HG02870 (cell line): ENCODE data around the gene ARHGAP15.

Source experiments
- ATAC-seq: cut with Tn5 transposase; IDR thresholded peaks from one replicate; pipeline ENCODE4 v1.9.1; 2021; ENCODE audit warnings: mild to moderate bottlenecking, moderate library complexity; ENCODE audit not compliant: unreplicated experiment

The ARHGAP15 gene

DNA sequence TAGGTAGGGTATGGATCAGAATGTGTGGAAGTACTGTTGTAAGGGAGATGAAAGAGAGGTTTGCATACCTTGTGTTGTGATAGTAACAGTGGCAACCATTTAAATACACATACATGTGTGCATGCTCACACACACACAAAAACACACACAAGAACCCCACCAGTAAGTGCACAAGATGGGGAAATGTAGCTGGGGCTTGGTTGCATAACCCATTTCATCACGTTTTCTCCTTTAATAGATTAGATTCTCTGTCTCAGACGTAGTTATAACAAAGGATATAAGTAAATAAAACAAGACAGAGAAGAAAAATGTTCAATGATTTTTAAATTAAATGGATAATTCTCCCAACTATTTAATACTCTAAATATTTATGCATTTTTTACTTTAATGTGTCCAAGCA is 13.4 kb downstream of the ARHGAP15 start:
- no peak for ATAC-seq

DNA sequence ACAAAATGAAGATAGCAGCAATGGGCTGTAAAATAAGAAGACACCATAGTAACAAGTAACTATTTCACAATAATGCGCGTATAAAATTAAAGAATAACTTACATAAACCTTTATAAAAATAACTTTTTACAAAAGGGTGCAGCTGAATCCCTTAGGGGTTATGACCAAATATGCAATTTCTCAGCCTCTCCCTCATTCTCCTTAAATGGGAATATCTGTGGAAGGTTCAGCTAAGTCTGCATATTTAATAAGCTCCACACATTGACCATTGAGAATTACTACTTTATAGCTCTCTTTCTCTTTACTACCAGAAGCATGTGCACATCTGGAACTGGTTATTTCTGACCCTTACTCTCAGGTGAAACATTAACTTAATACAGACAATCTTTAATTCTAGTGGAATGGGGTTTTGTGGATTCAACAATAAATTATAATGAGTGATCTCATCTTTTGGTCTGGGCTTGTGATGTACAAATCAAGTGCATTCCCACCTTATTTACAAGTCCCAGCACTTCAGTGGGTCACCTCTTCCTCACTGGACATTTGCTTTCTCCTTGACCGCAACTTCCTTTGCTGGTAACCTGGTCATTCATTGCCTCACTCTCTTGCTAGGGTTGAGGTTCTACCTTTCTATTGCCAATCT is 15.7 kb downstream of the ARHGAP15 start:
- ATAC-seq, result no peak

GRCh38 chr2:143146366-143146765 is 17.1 kb downstream of the ARHGAP15 start:
- ATAC-seq, result no peak

- ATAC-seq, result no peak
These were observed 17.8 kb downstream of the ARHGAP15 start for GRCh38 chr2:143146815-143147530.

DNA sequence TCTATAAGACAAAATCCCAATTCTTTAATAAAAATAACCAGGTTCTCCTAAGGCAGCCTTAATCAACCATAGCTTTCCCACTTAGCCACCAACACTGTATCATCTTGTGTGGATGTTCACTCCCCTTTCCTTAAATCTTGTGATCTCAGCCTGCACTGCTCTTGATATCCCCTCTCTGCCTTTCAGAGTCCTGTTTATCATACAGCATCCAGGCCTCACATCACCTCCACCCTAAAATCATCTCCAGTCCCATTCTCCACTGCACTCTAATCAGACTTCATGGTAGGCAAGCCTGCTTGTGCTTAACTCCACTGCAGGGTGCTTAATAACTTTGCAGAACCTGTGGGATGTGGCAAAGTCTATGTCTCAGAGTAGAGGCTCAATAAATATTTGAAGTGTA is 18.8 kb downstream of the ARHGAP15 start:
- ATAC-seq, result no peak

DNA sequence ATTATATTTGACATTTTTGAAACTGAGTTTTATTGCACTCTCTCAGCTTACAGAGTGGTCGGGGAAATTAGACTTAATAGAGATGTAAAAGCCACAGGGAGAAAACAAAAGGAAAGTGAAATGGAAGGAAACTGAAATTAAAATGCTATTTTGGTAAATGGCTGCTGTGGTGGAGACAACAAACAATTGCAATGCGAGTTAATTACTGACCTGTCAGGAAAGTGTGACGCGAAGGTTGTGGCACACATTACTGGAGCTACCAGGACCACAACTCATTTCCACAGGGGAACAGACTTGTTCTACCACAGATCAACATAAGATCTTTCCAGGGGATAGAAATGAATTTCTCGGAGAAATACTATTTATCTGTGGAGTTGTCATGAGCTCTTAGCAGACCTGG is 19.5 kb downstream of the ARHGAP15 start:
- ATAC-seq, result no peak

GRCh38 chr2:143150287-143150686 is 21.1 kb downstream of the ARHGAP15 start:
- ATAC-seq, result peak; percentile 71

GRCh38 chr2:143151111-143151752 is 22.0 kb downstream of the ARHGAP15 start:
- ATAC-seq, result no peak

GRCh38 chr2:143152219-143152618 is 23.0 kb downstream of the ARHGAP15 start:
- ATAC-seq, result no peak

GRCh38 chr2:143152637-143153036 is 23.4 kb downstream of the ARHGAP15 start:
- ATAC-seq, result no peak

DNA sequence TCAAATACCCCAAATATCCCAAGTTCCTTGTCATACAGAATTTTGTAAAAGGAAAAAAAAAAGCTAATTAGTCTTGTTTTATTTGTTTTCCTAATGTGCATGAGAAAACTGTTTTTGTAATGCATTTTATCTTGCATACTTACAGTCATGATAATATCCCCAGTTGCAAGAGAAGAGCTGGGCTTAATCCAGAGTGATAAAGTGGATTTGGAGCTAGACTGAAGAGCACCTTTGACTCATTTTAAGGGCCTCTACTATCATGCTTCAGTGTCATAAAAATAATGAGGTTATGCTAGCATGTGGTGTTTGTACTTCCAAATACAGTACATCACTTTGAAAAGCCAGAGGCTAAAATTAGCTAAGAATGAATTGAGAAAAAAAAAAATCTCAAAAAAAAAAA is 26.4 kb downstream of the ARHGAP15 start:
- no peak for ATAC-seq

- no peak for ATAC-seq
These were observed 27.8 kb downstream of the ARHGAP15 start for GRCh38 chr2:143157001-143157400.

DNA sequence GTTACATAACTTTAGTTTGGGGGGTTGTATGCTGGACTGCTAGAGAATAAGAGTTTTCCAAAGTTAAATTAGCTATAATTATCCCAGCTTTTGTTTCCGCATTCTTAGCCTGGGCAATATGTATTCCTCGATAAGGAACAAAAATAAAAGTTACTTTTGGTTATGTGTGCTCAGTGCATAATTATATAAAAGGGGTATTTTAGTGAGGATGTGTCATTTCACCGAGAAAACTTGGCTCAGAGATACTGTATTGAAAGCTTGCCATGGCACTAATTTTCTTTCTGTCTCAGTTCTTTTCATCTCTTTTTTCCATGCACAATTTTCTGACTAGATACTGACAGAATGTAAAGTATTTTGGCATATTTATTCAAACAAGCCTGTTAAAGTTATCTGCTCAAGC is 28.2 kb downstream of the ARHGAP15 start:
- no peak for ATAC-seq

DNA sequence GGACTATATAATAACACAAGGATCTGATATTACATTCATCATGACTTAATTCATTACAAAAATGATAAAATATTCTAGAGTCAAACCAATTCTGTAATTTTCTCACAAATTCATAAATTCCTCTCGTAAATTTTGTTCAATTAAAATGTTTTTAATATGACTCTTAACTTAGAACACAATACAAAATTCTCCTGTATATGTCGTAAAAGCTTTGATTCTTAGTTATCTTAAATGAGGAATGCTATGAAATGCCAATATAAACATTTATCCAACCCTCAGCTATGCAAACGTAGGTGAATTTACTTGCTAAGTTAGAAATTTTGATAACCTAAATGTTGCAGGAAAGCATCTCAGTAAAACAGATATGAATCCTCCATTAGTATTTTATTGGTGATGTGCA is 28.9 kb downstream of the ARHGAP15 start:
- no peak for ATAC-seq

- ATAC-seq, result peak; percentile 42
These were observed 29.6 kb downstream of the ARHGAP15 start for GRCh38 chr2:143158551-143159485.

GRCh38 chr2:143159486-143159840 is 30.2 kb downstream of the ARHGAP15 start:
- ATAC-seq, result no peak

GRCh38 chr2:143160732-143161707 is 31.8 kb downstream of the ARHGAP15 start:
- ATAC-seq, result no peak

- ATAC-seq, result peak; percentile 86
These were observed 33.1 kb downstream of the ARHGAP15 start for GRCh38 chr2:143162123-143162837.

GRCh38 chr2:143162997-143163396 is 33.8 kb downstream of the ARHGAP15 start:
- ATAC-seq, result no peak
